ENCODE results near the gene INHBA.

INHBA gene

GRCh38 chr7:41648501-41648900 lies 54.4 kb downstream of the INHBA start:
- no peak overlapping the region for H2BK5ac ChIP-seq (ENCODE audit: low read length)
- DNase-seq, result no peak
- no peak overlapping the region for H3K9ac ChIP-seq (ENCODE audit: low read length)
- WGBS (ENCODE audit: extremely low coverage, insufficient coverage, low lambda C conversion rate), result no CpG with 5 or more reads among the region's 1 CpG
- no peak overlapping the region for H3K4me2 ChIP-seq (ENCODE audit: low read length)
- H3K18ac ChIP-seq (ENCODE audit: low read length), result no peak overlapping the region
- no peaks in the 10 kb centered on the region for H3K36me3 ChIP-seq (ENCODE audit: control insufficient read depth, insufficient read depth, low read length)
- no peak overlapping the region for H3K27ac ChIP-seq (ENCODE audit: low read depth, low read length)
- no peak overlapping the region for H3K23ac ChIP-seq (ENCODE audit: low read length)
- H3K4ac ChIP-seq (ENCODE audit: low read depth, low read length), result no peak overlapping the region
- no peaks in the 10 kb centered on the region for H3K4me1 ChIP-seq (ENCODE audit: control insufficient read depth, low read depth, low read length)
- H2AK5ac ChIP-seq (ENCODE audit: low read length), result no peak overlapping the region
- H2BK120ac ChIP-seq (ENCODE audit: low read depth, low read length), result no peak overlapping the region
- H4K5ac ChIP-seq (ENCODE audit: low read length), result no peak overlapping the region
- no peaks in the 10 kb centered on the region for H3K27me3 ChIP-seq (ENCODE audit: insufficient read depth, low read length, poor library complexity)
- H3K4me3 ChIP-seq (ENCODE audit: low read length), result no peak overlapping the region
- no peak overlapping the region for H2BK15ac ChIP-seq (replicated peaks; ENCODE audit: low read depth)
- H4K8ac ChIP-seq (ENCODE audit: low read depth, low read length), result no peak overlapping the region
- H3K56ac ChIP-seq (ENCODE audit: low read length), result no peak overlapping the region
- no peaks in the 10 kb centered on the region for H3K79me2 ChIP-seq (ENCODE audit: control insufficient read depth, insufficient read depth, low read length)
- H3K79me1 ChIP-seq (ENCODE audit: low read length), result no peaks in the 10 kb centered on the region

GRCh38 chr7:41643616-41644015 lies 59.3 kb downstream of the INHBA start:
- H4K8ac ChIP-seq (ENCODE audit: low read depth, low read length), result no peak overlapping the region
- H3K79me2 ChIP-seq (ENCODE audit: control insufficient read depth, insufficient read depth, low read length), result no peaks in the 10 kb centered on the region
- WGBS (ENCODE audit: extremely low coverage, insufficient coverage, low lambda C conversion rate), result no CpG with 5 or more reads among the region's 1 CpG
- no peak overlapping the region for H3K56ac ChIP-seq (ENCODE audit: low read length)
- no peak overlapping the region for H3K4ac ChIP-seq (ENCODE audit: low read depth, low read length)
- H3K4me2 ChIP-seq (ENCODE audit: low read length), result no peak overlapping the region
- no peak overlapping the region for H3K23ac ChIP-seq (ENCODE audit: low read length)
- DNase-seq, result no peak
- no peak overlapping the region for H2AK5ac ChIP-seq (ENCODE audit: low read length)
- H3K79me1 ChIP-seq (ENCODE audit: low read length), result no peaks in the 10 kb centered on the region
- H2BK15ac ChIP-seq (replicated peaks; ENCODE audit: low read depth), result no peak overlapping the region
- H3K27me3 ChIP-seq (ENCODE audit: insufficient read depth, low read length, poor library complexity), result no peaks in the 10 kb centered on the region
- H3K18ac ChIP-seq (ENCODE audit: low read length), result no peak overlapping the region
- no peak overlapping the region for H3K4me3 ChIP-seq (ENCODE audit: low read length)
- H2BK5ac ChIP-seq (ENCODE audit: low read length), result no peak overlapping the region
- H3K36me3 ChIP-seq (ENCODE audit: control insufficient read depth, insufficient read depth, low read length), result no peaks in the 10 kb centered on the region
- H3K9ac ChIP-seq (ENCODE audit: low read length), result no peak overlapping the region
- no peak overlapping the region for H3K27ac ChIP-seq (ENCODE audit: low read depth, low read length)
- no peak overlapping the region for H2BK120ac ChIP-seq (ENCODE audit: low read depth, low read length)
- H4K5ac ChIP-seq (ENCODE audit: low read length), result no peak overlapping the region
- no peaks in the 10 kb centered on the region for H3K4me1 ChIP-seq (ENCODE audit: control insufficient read depth, low read depth, low read length)

GRCh38 chr7:41641665-41642014 lies 61.2 kb downstream of the INHBA start:
- Histone ChIP-seq H4K5ac (ENCODE audit: low read length) (no peak overlapping the region), H3K4ac (ENCODE audit: low read depth, low read length) (no peak overlapping the region), H4K8ac (ENCODE audit: low read depth, low read length) (no peak overlapping the region), H3K27me3 (ENCODE audit: insufficient read depth, low read length, poor library complexity) (no peaks in the 10 kb centered on the region), H3K18ac (ENCODE audit: low read length) (no peak overlapping the region), H3K27ac (ENCODE audit: low read depth, low read length) (no peak overlapping the region), H3K23ac (ENCODE audit: low read length) (no peak overlapping the region), H2BK120ac (ENCODE audit: low read depth, low read length) (no peak overlapping the region), H3K36me3 (ENCODE audit: control insufficient read depth, insufficient read depth, low read length) (no peaks in the 10 kb centered on the region), H3K56ac (ENCODE audit: low read length) (no peak overlapping the region), H2BK15ac (replicated peaks; ENCODE audit: low read depth) (no peak overlapping the region), H3K9ac (ENCODE audit: low read length) (no peak overlapping the region), H3K79me1 (ENCODE audit: low read length) (no peaks in the 10 kb centered on the region), H3K4me3 (ENCODE audit: low read length) (no peak overlapping the region), H3K4me1 (ENCODE audit: control insufficient read depth, low read depth, low read length) (no peaks in the 10 kb centered on the region), H3K79me2 (ENCODE audit: control insufficient read depth, insufficient read depth, low read length) (no peaks in the 10 kb centered on the region), H2BK5ac (ENCODE audit: low read length) (no peak overlapping the region), H2AK5ac (ENCODE audit: low read length) (no peak overlapping the region), H3K4me2 (ENCODE audit: low read length) (no peak overlapping the region)
- no CpG with 5 or more reads among the region's 2 CpGs for WGBS (ENCODE audit: extremely low coverage, insufficient coverage, low lambda C conversion rate)
- DNase-seq, result no peak

- no peak overlapping the region for H3K56ac ChIP-seq (ENCODE audit: low read length)
- no peaks in the 10 kb centered on the region for H3K79me1 ChIP-seq (ENCODE audit: low read length)
- no peak overlapping the region for H4K5ac ChIP-seq (ENCODE audit: low read length)
- H3K4me2 ChIP-seq (ENCODE audit: low read length), result no peak overlapping the region
- no peak overlapping the region for H4K8ac ChIP-seq (ENCODE audit: low read depth, low read length)
- H3K27ac ChIP-seq (ENCODE audit: low read depth, low read length), result no peak overlapping the region
- WGBS (ENCODE audit: extremely low coverage, insufficient coverage, low lambda C conversion rate), result no CpG with 5 or more reads among the region's 6 CpGs
- H3K23ac ChIP-seq (ENCODE audit: low read length), result no peak overlapping the region
- H3K4me3 ChIP-seq (ENCODE audit: low read length), result no peak overlapping the region
- H2AK5ac ChIP-seq (ENCODE audit: low read length), result no peak overlapping the region
- H3K36me3 ChIP-seq (ENCODE audit: control insufficient read depth, insufficient read depth, low read length), result no peaks in the 10 kb centered on the region
- no peak overlapping the region for H2BK120ac ChIP-seq (ENCODE audit: low read depth, low read length)
- no peaks in the 10 kb centered on the region for H3K4me1 ChIP-seq (ENCODE audit: control insufficient read depth, low read depth, low read length)
- no peaks in the 10 kb centered on the region for H3K27me3 ChIP-seq (ENCODE audit: insufficient read depth, low read length, poor library complexity)
- no peak overlapping the region for H3K4ac ChIP-seq (ENCODE audit: low read depth, low read length)
- DNase-seq, result no peak
- no peaks in the 10 kb centered on the region for H3K79me2 ChIP-seq (ENCODE audit: control insufficient read depth, insufficient read depth, low read length)
- no peak overlapping the region for H3K9ac ChIP-seq (ENCODE audit: low read length)
- no peak overlapping the region for H2BK15ac ChIP-seq (replicated peaks; ENCODE audit: low read depth)
- no peak overlapping the region for H3K18ac ChIP-seq (ENCODE audit: low read length)
- H2BK5ac ChIP-seq (ENCODE audit: low read length), result no peak overlapping the region
These were observed 61.8 kb downstream of the INHBA start for GRCh38 chr7:41641011-41641664.

- no CpG with 5 or more reads among the region's 8 CpGs for WGBS (ENCODE audit: extremely low coverage, insufficient coverage, low lambda C conversion rate)
- no peaks in the 10 kb centered on the region for H3K79me1 ChIP-seq (ENCODE audit: low read length)
- no peak overlapping the region for H3K4me2 ChIP-seq (ENCODE audit: low read length)
- H3K27me3 ChIP-seq (ENCODE audit: insufficient read depth, low read length, poor library complexity), result no peaks in the 10 kb centered on the region
- H2BK120ac ChIP-seq (ENCODE audit: low read depth, low read length), result no peak overlapping the region
- no peak for DNase-seq
- H3K18ac ChIP-seq (ENCODE audit: low read length), result no peak overlapping the region
- no peaks in the 10 kb centered on the region for H3K36me3 ChIP-seq (ENCODE audit: control insufficient read depth, insufficient read depth, low read length)
- H3K4ac ChIP-seq (ENCODE audit: low read depth, low read length), result no peak overlapping the region
- H2BK15ac ChIP-seq (replicated peaks; ENCODE audit: low read depth), result no peak overlapping the region
- H4K8ac ChIP-seq (ENCODE audit: low read depth, low read length), result no peak overlapping the region
- H3K4me1 ChIP-seq (ENCODE audit: control insufficient read depth, low read depth, low read length), result no peaks in the 10 kb centered on the region
- no peaks in the 10 kb centered on the region for H3K79me2 ChIP-seq (ENCODE audit: control insufficient read depth, insufficient read depth, low read length)
- H3K27ac ChIP-seq (ENCODE audit: low read depth, low read length), result no peak overlapping the region
- no peak overlapping the region for H3K4me3 ChIP-seq (ENCODE audit: low read length)
- no peak overlapping the region for H2BK5ac ChIP-seq (ENCODE audit: low read length)
- H3K9ac ChIP-seq (ENCODE audit: low read length), result no peak overlapping the region
- no peak overlapping the region for H2AK5ac ChIP-seq (ENCODE audit: low read length)
- no peak overlapping the region for H3K23ac ChIP-seq (ENCODE audit: low read length)
- H3K56ac ChIP-seq (ENCODE audit: low read length), result no peak overlapping the region
- no peak overlapping the region for H4K5ac ChIP-seq (ENCODE audit: low read length)
These were observed 62.4 kb downstream of the INHBA start for GRCh38 chr7:41640487-41640886.

GRCh38 chr7:41637049-41637448 lies 65.8 kb downstream of the INHBA start:
- H3K4me1 ChIP-seq (ENCODE audit: control insufficient read depth, low read depth, low read length), result no peaks in the 10 kb centered on the region
- no peak overlapping the region for H3K9ac ChIP-seq (ENCODE audit: low read length)
- no peaks in the 10 kb centered on the region for H3K79me1 ChIP-seq (ENCODE audit: low read length)
- H2AK5ac ChIP-seq (ENCODE audit: low read length), result no peak overlapping the region
- no peak overlapping the region for H3K18ac ChIP-seq (ENCODE audit: low read length)
- DNase-seq, result no peak
- no peak overlapping the region for H3K4me3 ChIP-seq (ENCODE audit: low read length)
- H4K5ac ChIP-seq (ENCODE audit: low read length), result no peak overlapping the region
- no peak overlapping the region for H3K4me2 ChIP-seq (ENCODE audit: low read length)
- no peaks in the 10 kb centered on the region for H3K36me3 ChIP-seq (ENCODE audit: control insufficient read depth, insufficient read depth, low read length)
- H2BK15ac ChIP-seq (replicated peaks; ENCODE audit: low read depth), result no peak overlapping the region
- no peak overlapping the region for H3K4ac ChIP-seq (ENCODE audit: low read depth, low read length)
- no peak overlapping the region for H3K23ac ChIP-seq (ENCODE audit: low read length)
- H3K79me2 ChIP-seq (ENCODE audit: control insufficient read depth, insufficient read depth, low read length), result no peaks in the 10 kb centered on the region
- H3K27ac ChIP-seq (ENCODE audit: low read depth, low read length), result no peak overlapping the region
- H3K27me3 ChIP-seq (ENCODE audit: insufficient read depth, low read length, poor library complexity), result no peaks in the 10 kb centered on the region
- H2BK5ac ChIP-seq (ENCODE audit: low read length), result no peak overlapping the region
- H3K56ac ChIP-seq (ENCODE audit: low read length), result no peak overlapping the region
- H2BK120ac ChIP-seq (ENCODE audit: low read depth, low read length), result no peak overlapping the region
- no peak overlapping the region for H4K8ac ChIP-seq (ENCODE audit: low read depth, low read length)

Measured in mesendoderm (in vitro differentiated cells).